Activated naive CD4-positive, alpha-beta T cell treated with anti-CD3 and anti-CD28 coated beads, Interleukin-2, amount 50 U/mL, for 16 hours (primary cell): Measurements from ENCODE around the gene PABPC3.

ENCODE experiments used
- DNase-seq: peaks from one replicate; pipeline ENCODE4 v3.0.0-alpha.2; 2020

PABPC3 gene

GRCh38 chr13:25112695-25113255 lies 16.8 kb downstream of the PABPC3 start:
- no peak for DNase-seq

- DNase-seq = peak; percentile 47
Observed at GRCh38 chr13:25114220-25114619, 18.3 kb downstream of the PABPC3 start.

DNA sequence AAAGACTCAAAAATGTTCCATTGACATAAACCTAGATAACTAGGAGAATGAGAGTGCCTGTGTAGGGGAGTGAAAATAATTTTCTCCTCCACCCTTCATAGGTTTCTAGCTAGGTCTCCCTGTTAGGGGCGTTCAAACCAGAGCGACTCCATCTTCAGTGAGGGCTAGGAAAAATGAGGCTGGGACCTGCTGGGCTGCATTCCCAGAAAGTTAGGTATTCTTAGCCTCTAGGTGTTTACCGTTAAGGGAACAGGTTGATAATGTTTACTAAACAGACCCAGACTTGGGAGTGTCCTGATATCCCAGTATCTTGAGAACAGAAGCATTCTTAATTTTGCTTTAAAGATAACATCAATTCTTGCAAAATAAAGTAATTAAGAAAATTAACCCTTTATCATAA lies 20.1 kb downstream of the PABPC3 start:
- DNase-seq = no peak

DNA sequence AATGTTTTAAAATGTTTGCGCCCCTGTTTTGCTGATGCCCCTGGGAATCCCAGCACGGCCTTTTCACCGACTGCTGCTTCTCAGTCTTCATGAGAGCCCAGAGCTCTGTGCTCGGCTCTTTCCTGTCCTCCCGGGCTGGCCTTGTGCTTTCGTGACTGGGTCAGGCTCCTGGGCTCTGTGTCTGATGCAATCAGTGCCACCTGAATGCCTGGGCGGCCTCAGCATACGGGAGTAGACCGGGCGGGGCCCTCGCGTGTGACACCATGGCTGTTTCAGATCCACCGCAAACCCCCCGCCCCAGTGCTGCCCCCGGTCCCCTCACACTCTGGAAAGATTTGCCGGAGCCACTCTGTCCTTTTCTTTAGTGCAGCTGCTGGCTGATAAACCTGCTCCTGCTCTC lies 21.4 kb downstream of the PABPC3 start:
- no peak for DNase-seq

DNA sequence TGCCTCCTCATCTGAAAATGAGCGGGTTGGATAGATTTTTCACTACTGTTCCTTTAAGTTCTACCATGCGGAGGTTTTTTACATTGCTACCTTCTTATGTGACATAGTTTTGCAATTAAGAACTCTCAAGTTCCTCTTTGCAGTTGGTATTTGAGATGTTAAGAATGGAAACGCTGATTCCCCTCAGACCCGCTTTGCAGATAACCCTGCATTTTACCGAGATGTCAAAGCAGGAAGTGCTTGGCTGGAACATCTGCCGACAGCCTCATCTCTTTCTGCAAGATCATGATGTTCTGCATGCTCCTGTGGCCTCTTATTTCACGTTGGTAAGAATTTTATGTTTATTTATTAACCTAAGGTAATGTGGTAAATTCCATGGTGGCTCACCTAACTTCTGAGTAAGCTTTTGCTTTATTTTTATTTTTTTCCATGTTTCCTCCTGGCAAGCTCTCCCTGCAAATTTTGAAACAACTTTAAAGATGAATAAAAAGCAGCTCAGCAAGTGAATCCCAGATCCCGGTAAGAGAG lies 22.5 kb downstream of the PABPC3 start:
- DNase-seq = no peak

DNA sequence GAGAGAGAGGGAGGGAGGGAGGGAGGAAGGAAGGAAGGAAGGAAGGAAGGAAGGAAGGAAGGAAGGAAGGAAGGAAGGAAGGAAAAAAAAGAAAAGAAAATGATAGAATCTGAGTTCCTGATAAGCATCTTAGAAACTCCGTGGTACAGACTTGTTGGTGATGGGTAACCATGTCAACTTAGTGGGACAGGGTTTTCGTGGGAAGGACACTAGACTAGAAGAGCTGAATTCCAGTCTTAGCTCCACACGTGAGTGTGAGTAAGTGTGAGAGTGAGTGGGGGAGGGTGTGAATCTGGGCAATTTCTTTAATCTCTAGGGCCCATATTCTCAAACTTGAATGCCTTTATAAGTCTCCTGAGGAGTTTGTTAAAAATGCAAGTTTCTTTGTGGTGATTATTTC lies 35.0 kb downstream of the PABPC3 start:
- no peak for DNase-seq

DNA sequence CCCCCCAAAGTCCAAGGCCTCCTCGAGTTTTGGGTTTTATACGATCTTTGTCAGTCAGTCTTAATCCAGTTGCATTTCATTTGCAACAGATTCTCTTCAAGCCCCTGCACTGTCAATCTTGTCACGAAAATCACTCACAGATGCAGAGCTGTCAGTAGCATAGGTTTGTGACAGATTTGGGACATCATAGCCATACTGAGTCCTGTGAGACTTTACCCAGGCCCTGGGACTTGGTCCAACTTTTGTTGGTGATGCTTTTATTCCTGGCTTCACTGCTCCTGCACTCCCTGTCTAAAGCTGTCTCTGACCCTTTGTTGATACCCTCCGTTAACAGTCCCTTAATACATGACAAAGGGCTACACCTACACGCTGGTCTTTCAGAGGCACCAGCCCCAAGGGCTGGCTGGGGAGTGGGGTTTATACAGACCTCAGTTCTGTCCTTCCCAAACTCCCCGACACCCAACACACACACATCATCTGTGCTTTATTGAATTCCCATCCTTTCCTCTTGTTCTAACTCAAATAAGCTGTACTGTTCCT lies 36.0 kb downstream of the PABPC3 start:
- DNase-seq = no peak

DNA sequence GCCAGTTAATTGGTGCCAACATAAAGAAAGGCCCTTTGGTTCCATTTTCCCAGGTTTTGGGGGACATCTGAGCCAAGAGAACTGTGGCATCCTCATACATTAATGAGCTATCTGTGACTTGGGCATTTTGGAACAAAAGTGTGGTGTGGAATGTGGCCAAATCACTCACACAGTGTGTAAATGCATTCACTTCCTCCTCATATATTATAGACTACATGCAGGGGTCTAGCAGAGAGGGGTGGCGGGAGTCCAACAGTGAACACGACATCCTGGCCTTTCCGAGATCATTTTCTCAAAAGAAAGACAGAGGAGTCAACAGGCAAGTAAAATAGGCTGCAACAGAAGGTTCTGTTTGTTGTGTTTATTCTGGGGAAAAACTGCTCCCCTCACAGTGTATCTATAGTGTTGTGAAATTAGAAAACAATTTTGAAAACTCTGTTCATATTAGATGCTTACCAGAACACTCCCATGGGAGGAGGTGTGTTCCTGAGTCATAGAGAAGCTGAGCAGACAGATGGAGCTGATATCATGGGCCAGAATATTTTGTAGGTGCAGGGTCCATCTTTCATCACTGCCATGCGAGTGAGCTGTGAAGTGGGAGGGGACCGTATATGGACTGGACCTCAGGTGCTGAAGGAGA lies 36.9 kb downstream of the PABPC3 start:
- DNase-seq = no peak

GRCh38 chr13:25135896-25136295 lies 40.0 kb downstream of the PABPC3 start:
- no peak for DNase-seq

- DNase-seq = no peak
Observed at GRCh38 chr13:25136880-25137787, 41.2 kb downstream of the PABPC3 start.

DNA sequence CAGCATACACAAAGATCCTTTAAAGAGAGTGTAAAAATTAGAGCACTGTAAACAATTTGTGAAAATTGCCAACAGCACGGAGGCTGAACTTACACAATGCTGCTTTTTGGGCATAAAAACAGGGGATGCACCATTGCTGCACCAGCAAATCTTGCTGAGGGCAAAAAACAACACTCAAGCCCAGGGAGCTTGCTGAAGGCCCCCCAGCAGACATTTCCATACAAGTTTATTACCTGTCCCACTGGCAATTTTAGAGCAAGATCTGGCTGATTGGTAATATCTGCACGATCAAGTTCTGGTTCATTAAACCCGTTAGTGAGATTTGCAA lies 41.8 kb downstream of the PABPC3 start:
- DNase-seq = no peak

- DNase-seq = no peak
Observed at GRCh38 chr13:25141042-25141441, 45.1 kb downstream of the PABPC3 start.

GRCh38 chr13:25143706-25144105 lies 47.8 kb downstream of the PABPC3 start:
- no peak for DNase-seq

- no peak for DNase-seq
Observed at GRCh38 chr13:25147638-25148401, 51.9 kb downstream of the PABPC3 start.

- DNase-seq = no peak
Observed at GRCh38 chr13:25148402-25148771, 52.5 kb downstream of the PABPC3 start.
